Astrocyte of the cerebellum (primary cell): Measurements from ENCODE around the gene PAM16.
A peak's percentile ranks its signal among the peaks of the same experiment; 100 is the strongest.

ENCODE experiments used
- DNase-seq: peaks from one replicate; pipeline ENCODE4 v3.0.0-alpha.2; 2011; ENCODE audit warnings: low read depth
- H3K4me3 ChIP-seq: 2 replicates; pipeline ENCODE4 v1.5.1; 2011; ENCODE audit warnings: mild to moderate bottlenecking, low read depth, low read length, moderate library complexity
- CTCF ChIP-seq: IDR thresholded peaks from 2 replicates; pipeline ENCODE4 v1.5.1; 2012; ENCODE audit warnings: low read length, low read depth, moderate library complexity, mild to moderate bottlenecking; ENCODE audit errors: missing control alignments
- in situ Hi-C: cut with HindIII; loops from 2 replicates; pipeline ENCODE4 v1.10.0; 2017; ENCODE audit warnings: low sequenced_read_pairs

Gene PAM16

GRCh38 chr16:4321286-4322120 lies 29.6 kb downstream of the PAM16 start:
- in situ Hi-C loops: no loop called here
- DNase-seq: no peak
- no peak overlapping the region for H3K4me3 ChIP-seq
- no peak for TF ChIP-seq CTCF

GRCh38 chr16:4320571-4321137 lies 30.5 kb downstream of the PAM16 start:
- no peak overlapping the region for H3K4me3 ChIP-seq
- DNase-seq: no peak
- no peak for TF ChIP-seq CTCF
- in situ Hi-C loops: no loop called here

- H3K4me3 ChIP-seq: no peak overlapping the region
- DNase-seq: no peak
- TF ChIP-seq CTCF: no peak
- in situ Hi-C loops: no loop called here
Observed at GRCh38 chr16:4319454-4320421, 31.4 kb downstream of the PAM16 start.

GRCh38 chr16:4318967-4319366 lies 32.2 kb downstream of the PAM16 start:
- no peak for TF ChIP-seq CTCF
- in situ Hi-C loops: no loop called here
- peak overlapping the region; percentile 75 for H3K4me3 ChIP-seq
- no peak for DNase-seq

- peak overlapping the region; percentile 75 for H3K4me3 ChIP-seq
- in situ Hi-C loops: no loop called here
- no peak for TF ChIP-seq CTCF
- DNase-seq: no peak
Observed at GRCh38 chr16:4318451-4318910, 32.6 kb downstream of the PAM16 start.
